GM18517 (cell line): ENCODE data around the gene TEX26.
"Not testable (repeated sequence)": the region's sequence is repeated elsewhere in the genome, so short reads cannot be mapped to it uniquely, and the experiment has no call there.

Source experiments
- ATAC-seq: cut with Tn5 transposase; IDR thresholded peaks from one replicate; pipeline ENCODE4 v1.9.1; 2021; ENCODE audit warnings: mild to moderate bottlenecking, moderate library complexity; ENCODE audit not compliant: unreplicated experiment

The TEX26 gene

DNA sequence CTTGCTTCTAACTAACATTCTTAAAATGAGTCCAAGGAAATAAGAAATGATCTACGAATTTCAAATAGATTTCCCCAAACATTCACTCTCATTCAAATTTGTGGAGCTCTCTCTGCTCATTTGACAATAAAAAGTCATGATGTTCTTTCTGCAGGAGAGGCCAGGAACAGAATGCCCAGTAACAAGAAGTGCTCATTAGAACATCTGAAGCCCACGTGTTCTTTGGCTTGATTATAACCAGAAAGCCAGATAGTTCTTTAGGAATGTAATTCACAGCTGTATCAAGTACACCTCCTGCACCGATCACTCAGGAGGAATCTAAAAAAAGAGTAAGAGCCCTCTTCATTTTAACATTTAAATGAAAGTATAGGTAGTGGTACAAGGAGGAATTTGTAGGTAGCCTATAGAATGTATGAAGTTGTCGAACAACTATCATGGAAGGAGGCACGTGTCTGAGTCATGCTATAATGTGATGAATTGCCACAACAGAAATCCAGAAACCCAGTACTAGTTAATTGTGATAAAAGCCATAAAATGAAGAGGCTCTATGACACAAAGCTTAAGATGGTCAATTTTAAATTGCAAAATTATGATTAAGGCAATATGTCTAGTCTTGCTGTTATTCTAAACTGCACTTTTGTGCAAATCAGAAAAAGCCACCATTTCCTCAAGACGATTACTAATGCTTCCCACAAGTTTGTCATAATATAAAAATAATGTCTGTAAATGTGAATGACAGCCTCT, 13.6 kb upstream of the TEX26 start:
- no peak for ATAC-seq

DNA sequence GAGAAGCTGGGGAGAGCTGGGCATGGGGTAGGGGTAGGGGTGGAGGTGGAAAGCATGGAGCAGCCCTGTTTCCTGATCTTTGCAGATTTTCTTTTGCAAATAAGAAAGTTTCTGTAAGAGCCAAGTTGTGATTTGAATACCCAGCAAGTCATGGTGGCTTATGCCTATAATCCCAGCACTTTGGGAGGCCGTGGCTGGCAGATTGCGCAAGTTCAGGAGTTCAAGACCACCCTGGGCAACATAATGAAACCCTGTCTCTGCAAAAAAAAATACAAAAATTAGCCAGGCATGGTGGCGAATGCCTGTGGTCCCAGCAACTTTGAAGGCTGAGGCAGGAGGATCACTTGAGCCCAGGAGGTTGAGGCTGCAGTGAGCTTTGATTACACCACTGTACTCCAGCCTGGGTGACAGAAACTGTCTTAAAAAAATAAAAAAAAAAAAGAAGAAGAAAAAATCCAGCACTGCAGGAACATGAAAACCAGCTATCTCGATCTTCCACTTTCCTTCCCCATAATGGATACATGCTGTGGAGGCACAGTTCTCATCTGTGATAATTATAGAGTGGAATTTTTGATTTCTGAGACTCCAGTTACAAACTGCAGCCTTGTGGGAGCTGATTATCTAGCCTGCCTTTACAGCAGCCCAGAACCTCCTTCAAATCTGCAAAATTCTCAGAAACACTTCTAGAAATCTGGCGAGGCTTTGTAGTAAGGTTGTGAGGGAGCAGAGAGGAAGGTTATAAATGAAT, 12.1 kb upstream of the TEX26 start:
- no peak for ATAC-seq

DNA sequence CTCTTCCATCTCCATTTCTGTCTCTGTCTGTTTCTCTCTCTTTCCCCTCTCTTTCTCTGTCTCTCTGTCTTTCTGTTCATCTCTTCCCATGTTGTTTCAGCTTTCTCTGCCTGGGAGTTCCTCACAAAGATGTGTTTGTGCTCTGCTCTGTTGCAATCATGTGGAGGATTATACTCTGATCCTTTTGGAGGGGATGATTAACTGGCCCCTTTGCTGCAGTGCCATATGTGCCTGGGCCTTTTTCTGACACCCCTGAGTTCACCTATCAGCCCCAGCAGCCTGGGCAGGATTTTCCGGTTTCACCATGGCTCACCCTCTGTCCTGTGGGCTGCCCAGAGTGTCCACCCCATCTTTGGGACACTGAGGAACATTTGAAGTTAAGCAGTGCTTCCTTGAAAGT, 9.0 kb upstream of the TEX26 start:
- no peak for ATAC-seq

DNA sequence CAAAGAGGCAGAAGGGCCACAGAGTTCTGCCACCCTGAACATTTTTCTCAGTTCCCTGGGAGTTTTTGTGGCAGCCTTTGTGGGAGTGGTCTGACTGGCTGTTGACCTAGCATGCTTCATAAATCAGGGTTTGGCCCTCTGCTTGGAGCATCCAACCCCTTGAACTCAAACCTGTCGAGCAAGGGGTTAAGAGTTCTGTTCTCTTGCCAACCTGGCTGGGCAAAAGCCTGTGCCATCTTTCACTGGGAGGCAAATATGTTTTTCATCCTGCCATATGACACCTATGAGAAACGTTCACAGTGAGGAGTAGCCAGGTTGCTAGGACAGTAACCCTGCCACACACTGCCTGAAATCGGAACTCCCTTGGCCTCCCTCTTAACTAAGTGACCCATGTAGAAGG, 7.7 kb upstream of the TEX26 start:
- ATAC-seq, result no peak

DNA sequence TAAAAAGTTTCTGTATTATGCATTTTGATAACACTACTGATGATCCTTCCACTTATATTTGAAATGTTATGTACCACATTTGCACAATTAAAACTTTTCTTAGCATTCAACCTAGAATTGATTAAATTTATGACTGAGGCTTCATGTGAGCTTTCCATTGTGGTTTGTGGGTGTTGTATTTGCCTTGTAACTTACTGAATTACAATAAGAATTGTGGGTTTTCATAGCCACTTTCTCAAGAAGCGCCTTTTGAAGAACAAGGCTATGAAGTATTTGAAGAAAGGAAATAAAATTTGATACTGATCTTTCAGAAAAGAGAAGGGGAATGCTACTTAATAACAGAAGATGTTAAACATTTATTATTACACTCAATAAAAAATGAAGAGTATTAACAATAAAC, 7.0 kb upstream of the TEX26 start:
- no peak for ATAC-seq

DNA sequence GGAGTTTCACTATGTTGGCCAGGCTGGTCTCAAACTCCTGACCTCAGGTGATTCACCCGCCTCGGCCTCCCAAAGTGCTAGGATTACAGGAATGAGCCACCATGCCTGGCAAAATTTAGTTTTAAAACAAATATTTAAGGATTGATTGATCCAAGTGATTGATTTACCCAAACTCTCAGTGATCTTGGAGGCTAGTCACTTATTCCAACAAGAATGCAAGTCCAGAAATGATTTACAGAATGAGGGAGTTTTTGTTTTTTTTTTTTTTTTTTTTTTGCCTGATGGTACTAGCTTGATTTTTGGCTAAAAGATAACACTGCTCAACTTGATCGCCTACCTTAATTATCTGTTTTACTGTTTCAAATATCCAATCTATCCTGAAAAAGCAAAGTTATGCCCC, 5.7 kb upstream of the TEX26 start:
- no peak for ATAC-seq

DNA sequence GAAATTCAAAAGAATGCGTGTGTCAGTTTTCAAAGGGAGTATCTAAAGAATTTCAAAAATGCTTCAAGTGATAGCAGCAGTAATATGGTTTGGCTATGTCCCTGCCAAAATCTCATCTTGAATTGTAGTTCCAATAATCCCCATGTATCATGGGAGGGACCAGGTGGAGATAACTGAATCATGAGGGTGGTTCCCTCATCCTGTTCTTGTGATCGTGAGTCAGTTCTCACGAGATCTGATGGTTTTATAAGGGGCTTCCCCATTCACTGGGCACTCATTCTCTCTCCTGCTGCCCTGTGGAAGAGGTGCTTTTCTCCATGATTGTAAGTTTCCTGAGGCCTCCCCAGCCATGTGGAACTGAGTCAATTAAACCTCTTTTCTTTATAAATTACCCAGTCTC, 5.3 kb upstream of the TEX26 start:
- ATAC-seq, result not testable (repeated sequence)

DNA sequence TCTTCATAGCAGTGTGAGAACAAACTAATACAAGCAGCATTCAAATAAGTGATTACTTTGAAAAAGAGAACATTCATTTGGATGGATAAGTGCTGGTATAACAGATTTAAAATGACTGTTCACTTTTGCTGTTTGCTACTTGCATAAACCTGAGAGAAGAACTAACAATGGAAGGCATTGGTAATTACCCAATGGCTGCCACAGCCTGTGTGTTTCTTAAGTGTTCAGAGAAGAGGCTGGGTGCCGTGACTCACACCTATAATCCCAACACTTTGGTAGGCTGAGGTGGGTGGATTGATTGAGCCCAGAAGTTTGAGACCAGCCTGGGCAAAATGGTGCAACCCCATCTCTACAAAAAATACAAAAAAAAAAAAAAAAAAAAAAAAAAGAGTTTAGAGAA, 4.9 kb upstream of the TEX26 start:
- no peak for ATAC-seq

DNA sequence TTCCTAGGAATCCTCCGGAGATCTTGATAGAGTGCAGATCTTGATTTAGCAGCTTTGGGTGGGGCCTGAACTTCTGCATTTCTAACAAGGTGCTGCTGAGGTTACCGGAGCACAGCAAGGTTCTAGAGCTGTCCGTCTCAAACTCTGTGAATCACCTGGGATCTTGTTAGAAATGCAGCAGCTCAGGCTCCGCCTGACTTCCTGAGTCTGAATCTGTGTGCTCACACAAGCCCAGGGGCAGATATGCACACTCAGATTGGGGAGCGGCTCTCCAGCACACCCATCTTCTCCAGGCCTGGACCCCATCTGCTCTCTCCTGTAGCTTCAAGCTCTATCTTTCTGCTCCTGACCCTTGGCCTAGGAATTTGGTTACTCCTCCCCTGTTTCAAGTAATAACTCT, 3.5 kb upstream of the TEX26 start:
- ATAC-seq, result no peak

DNA sequence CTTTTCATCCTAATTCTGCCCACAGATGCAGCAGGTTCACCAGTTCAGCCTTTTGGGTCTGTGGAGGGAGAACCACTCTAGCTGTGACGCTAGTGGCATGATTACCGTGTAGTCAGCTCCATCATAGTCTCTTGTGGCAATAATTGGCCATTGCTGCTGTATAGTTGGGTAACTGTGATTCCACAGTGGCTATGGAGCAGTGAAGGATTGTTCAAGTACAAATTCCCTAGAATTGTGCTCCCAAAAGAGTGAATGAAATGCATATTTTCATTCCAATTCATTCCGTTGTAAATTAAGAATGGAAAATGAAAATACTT, 856 bp downstream of the TEX26 start:
- ATAC-seq, result no peak

DNA sequence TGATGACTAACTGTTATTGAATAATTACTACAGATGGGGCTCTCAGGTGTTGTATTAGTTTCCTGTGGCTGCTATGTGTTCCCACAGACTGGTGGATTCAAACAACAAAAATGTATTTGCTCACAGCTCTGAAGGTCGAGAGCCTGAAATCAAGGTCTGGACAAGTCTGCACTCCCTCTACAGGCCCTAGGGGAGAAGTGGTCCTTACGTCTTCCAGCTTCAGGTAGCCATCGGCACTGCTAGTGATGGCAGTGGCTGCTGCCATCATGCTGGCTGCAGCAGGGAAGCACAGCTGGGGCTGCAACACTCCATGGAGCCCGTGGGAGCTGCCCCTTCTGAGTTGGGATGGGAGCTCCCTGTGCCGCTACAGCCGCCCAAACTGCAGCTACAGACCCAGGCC, 1.9 kb downstream of the TEX26 start:
- ATAC-seq, result no peak

DNA sequence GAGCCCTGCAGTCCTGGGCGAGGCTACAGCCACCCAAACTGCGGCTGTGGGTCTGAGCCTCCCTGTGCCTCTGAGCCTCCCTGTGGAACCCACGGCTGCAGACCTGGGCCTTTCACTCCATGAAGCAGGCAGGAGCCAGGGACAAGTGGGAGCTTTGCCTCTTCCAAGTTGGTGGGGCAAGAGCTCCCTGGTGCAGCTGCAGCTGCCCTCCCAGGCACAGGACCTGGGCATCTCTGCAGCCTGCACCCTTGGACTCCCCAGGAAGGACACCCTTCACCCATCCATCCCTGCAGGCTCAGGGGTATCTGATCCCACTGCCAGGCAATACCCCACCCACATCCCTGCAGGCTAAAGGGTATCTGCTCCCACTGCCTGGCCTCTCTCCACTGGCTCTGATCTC, 2.3 kb downstream of the TEX26 start:
- ATAC-seq, result no peak

DNA sequence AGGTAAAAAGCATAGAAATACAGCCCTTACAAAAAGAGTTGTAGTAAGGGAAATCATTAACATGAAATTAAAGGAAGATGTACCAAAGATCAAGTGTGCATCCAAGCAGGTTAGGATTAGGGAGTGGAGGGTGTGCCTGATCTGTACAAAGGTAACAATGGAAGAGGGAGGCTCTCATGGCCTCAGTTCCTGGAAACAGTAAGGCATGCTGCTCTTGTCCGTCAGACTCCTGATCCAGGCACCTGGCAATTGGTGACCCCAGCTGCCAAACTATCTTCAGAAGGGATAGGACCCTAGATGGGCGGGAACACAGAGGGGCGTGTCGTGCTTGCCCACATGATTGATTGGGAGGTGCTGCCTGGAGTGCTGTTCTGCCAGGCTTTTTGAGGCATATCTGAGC, 4.5 kb downstream of the TEX26 start:
- no peak for ATAC-seq

DNA sequence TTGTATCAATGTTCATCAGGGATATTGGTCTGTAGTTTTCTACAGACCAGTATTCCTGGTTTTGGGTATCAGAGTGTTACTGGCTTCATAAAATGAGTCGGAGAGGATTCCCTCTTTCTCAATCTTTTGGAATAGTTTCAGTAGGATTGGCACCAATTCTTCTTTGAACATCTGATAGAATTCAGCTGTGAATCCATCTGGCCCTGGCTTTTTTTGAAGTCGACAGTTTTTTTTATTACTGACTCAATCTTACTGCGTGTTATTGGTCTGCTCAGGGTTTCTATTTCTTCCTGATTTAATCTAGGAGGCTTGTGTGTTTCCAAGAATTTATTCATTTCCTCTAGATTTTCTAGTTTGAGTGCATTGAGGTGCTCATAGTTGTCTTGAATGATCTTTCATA, 11.4 kb downstream of the TEX26 start:
- no peak for ATAC-seq

DNA sequence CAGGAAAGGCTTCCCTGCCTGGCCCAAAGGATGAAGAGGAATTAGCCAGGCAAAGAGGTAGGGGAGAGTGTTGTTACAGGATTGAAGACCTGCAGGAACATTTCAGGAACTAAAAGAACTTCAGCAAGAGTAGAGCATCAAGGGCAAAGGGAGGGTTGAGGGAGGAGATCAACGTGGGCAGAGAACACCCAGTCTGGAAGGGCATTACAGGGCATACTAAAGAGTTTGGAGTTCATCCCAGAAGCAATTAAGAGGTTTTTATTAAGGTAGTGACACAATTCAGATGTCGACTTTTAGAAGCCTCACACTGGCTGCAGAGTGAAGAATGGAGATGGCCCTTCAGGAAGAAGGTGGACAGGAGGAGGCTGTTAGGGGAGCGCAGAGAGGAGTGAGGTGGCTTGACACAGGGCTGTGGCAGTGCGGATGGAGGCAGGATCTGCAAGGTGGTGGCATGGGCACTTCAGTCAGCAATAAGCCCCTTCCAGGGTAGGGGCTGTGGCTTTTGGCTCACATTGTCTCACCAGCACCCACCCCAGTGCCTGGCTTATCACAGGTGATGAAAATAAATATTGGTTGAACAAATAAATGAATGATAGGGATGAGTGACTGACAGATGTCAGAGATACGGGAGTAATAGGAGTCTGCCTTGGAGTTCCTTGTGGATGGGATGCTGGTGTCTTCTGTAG, 24.9 kb downstream of the TEX26 start:
- no peak for ATAC-seq

DNA sequence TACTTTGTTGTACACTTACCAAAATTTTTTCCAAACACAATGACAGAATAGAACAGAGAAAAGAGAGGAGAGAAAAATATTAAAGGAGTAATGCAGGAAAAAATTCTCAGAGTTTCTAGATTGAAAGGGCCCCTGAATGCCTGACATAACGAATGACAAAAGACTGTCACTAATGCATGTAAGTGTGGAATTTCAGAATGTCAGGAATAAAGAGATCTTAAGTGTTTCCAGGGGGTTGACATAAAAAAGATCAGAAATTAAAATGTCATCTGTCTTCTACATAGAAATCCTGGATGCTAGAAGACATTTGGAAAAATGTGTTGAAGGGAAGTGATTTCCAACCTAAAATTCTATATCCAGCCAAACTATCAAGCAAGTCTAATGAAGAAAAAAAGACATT, 27.2 kb downstream of the TEX26 start:
- no peak for ATAC-seq

DNA sequence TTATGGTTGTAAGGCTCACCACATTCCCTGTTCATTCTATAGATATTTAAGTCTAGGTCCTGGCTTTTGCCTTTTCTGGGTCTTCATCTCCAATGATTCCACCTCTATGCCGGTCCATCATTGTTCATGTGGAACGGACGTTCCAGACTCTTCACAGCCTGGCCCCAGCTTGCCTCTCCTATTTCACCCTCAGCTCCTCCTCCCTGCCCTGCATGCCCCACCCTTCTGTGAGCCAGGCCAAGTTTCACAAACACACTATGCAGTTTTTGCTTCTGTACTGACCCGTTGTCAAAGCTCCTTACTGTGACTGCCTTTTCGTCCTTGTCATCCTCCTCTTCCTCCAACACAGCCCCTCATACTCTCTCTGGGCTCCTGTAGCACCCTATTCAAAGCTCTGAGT, 31.3 kb downstream of the TEX26 start:
- no peak for ATAC-seq

DNA sequence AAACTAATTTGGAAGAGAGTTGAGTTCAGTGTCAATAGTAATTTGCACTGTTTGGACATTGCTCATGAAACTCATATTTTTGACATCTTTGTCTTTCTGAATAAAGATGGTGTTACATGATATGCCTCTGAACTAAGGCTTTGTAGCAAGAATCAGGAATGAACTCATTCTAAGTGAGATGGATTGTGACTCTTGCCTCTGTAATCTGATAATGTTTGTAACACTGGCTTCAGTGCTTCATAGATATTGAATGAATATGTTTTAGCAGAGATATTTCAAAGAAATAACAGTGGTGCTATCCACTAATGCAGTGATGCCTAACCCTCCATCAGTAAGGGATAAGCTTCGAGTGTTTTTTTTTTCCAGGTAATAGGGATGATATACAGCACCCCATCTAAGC, 32.9 kb downstream of the TEX26 start:
- no peak for ATAC-seq

DNA sequence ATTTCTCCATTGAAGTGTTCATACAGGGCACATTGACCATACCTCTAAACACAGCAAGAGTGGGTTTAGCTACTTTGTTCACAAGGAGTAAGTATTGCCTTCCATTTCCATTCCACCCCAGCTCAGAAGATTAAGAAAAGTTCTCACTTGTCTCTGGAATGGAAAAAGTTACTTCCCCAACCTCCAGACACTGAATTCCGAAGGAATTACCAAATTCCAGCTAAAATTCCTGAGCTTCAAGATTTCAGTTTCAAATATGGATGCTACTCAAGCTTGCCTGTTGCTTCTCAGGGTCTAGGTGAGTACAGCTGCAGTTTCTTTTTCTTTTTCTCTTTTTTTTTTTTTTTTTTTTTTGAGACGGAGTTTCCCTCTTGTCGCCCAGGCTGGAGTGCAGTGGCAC, 33.6 kb downstream of the TEX26 start:
- ATAC-seq, result no peak

DNA sequence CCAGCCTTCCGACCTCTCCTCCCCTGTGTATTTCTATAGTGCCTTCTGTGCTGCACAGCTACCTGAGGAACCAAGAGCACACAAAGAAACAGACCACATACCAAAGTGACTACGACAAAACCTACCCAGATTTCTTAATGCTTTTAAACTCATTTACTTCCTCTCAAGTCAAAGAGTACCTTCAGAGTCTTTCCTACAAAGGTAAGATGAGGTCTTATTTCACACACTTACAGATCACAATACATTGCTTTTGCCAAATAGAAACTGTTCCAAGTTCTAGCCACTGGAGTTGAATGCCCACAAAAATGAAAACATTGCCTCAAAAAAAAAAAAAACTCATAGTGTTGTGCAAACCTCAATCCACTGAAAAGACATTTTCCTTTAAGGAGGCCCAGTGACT, 36.4 kb downstream of the TEX26 start:
- ATAC-seq, result no peak

DNA sequence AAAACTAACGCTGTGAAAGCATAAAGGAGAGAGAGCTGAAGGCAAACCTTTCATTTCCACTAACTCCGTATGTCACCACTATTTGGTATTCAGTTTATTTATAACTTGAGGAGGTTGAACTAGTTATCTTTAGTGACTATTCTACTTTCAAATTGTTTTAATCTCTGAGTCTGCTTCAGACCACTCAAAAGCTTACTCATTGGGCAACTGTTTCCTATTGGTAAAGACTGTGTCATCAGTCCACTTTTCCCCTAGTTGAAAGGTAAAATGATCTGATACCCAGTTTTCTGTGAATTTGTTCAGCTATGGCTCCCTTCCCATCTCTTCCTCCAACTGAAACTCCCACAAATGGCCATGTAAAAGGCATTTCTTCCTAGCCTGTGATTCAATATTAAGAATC, 39.1 kb downstream of the TEX26 start:
- no peak for ATAC-seq

DNA sequence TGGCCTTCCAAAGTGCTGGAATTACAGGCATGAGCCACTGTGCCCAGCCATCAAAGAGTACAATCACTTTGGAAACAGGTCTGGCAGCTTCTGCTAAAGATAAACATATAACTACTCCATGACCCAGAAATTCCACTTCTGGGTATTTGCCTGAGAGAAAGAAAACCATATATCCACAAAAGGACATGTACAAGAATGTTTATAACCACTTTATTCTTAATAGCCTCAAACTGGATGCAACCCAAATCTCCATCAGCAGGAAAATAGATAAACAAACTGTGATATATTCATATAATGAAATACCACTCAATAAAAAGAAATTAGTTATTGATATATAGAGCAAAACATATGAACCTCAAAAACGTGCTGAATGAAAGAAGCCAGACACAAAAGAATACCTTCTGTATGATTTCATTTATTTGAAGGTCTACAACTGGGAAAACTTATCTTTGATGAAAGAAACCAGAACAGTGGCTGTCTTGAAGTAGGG, 40.5 kb downstream of the TEX26 start:
- no peak for ATAC-seq
